ENCODE results near the gene DHDH. TPM values are rescaled to one million over a fixed set of nuclear protein-coding genes. Genes with fewer than 3 reads are reported as not detected.
A peak's percentile ranks its signal among the peaks of the same experiment; 100 is the strongest.

The DHDH gene
- total RNA-seq, 1 experiment from 2014 or later: not detected

- no peak for DNase-seq (ENCODE audit: low read depth)
These were observed 33.2 kb downstream of the DHDH start for GRCh38 chr19:48966541-48967345.

DNA sequence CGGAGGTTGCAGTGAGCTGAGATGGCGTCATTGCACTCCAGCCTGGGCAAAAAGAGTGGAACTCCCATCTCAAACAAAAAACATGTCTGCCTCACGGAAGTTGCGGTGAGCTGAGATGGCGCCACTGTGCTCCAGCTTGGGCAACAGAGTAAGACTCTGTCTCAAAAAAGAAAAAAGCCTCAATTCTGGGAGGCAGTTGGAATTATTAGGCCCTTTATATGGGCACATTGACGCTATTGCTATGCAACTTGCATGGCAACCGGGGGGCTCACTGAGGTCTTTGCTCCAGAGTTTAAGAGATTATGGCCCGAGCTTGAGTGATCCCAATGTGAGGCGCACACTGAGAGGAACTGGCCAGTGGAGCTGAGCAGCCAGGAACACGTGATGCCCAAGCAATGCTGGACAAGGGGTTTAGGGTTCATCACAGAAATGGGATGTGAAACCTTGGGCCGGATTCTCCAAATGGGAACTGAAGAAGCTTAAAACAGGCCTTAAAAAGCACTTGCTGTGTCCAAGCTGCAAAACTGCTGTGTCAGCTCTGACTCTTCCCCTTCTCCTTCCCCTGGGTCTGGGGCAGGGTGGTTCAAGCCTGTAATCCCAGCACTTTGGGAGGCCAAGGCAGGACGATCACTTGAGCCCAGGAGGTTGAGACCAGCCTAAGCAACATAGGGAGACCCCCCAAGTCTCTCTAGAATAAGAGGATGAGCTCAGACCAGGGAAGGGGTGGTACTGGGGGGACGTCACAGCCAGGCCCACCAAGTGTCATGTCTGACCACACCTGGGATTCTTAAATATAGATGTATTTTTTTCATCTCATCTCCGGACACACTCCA, 34.1 kb downstream of the DHDH start:
- DNase-seq (ENCODE audit: low read depth): no peak

DNA sequence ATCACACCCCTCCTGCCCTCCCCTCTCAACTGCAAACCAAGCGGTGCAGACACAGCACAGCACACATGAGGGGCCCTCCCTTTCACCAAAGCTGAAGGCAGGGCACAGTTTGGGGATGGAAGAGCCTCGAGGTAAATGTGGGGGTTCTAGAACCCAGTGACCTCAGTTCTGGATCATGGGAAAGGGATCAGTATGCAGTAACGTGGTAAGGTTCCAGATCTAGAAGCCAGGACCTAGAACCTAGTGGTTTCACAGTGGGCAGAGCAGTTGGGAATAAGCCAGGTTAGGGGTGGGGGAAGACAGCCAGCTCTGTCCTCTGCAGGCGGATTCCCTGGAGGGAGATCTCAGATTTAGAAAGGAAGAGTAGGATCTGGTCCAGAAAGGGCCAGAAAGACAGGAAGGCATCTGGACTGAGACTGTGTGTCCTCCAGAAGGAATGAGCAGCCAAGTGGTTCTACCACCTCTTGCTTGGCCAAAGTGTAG, 34.7 kb downstream of the DHDH start:
- no peak for DNase-seq (ENCODE audit: low read depth)

GRCh38 chr19:48968813-48969218, 35.3 kb downstream of the DHDH start:
- no peak for DNase-seq (ENCODE audit: low read depth)

- DNase-seq (ENCODE audit: low read depth): peak; percentile 37
These were observed 36.0 kb downstream of the DHDH start for GRCh38 chr19:48969276-48970138.

DNA sequence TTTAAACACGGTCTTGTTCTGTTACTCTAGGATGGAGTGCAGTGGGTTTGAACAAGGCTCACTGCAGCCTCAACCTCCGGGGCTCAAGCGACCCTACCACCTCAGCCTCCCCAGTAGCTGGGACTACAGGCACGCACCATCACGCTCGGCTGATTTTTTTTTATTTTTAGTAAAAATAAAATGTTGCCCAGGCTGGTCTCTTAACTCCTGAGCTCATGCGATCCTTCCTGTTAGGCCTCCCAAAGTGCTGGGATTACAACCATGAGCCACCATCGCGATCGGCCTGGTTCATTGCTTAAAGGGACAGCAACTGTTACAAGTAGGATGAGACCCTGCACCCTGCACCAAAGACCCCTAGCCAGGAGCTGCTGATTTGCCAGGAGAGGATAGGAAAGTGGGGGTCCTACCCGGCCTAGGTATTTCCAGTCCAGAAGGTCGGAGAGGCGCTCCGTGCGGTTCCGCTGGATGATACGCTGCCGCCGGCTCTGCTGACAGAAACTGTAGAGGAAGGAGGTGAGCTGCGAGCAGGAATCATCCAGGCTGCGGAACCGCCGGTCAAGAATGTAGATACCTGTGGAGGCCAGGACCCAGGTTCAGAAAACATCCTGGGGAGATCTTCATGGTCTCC, 36.8 kb downstream of the DHDH start:
- no peak for DNase-seq (ENCODE audit: low read depth)

GRCh38 chr19:48970923-48971395, 37.5 kb downstream of the DHDH start:
- DNase-seq (ENCODE audit: low read depth): peak; percentile 81

DNA sequence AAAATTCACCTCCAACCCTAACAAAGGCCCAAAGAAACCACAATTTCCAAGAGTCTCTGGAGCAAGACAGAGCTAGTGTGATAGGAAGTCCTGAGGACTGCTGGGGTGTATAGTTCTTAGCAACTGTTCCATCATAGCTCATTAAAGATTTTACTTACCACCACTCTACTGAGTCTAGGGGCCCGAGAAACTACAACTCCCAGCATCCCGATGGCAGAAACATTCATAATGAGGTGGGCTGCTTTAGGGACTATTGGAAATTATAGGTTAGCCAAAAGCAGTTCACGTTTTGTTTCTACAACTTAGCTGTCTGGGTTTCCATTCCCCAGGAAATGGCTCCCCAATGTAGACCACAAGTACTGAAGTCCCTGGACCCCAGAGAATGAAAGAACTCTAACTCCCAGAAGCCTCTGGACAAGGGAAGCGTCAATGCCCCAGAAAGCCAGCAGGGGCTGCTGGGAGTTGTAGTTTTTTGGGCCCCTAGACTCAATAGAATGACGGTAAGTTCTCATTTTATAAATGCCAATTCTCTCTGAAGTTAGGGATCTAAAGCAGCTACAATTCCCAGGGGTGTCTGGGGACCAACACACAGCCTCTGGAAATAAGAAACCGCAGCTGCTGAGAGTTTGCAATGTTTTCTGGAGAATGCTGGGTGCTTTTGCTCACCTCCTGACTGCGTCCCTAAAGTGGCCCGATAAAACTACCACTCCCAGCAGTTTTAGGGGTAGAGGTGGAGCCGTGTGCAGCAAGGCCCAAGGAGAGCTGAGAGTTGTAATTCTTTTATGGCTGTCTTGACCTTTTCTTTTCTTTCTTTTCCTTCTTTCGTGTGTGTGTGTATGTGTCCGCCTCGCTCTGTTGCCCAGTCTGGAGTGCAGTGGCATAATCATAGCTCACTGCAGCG, 42.7 kb downstream of the DHDH start:
- no peak for DNase-seq (ENCODE audit: low read depth)

DNA sequence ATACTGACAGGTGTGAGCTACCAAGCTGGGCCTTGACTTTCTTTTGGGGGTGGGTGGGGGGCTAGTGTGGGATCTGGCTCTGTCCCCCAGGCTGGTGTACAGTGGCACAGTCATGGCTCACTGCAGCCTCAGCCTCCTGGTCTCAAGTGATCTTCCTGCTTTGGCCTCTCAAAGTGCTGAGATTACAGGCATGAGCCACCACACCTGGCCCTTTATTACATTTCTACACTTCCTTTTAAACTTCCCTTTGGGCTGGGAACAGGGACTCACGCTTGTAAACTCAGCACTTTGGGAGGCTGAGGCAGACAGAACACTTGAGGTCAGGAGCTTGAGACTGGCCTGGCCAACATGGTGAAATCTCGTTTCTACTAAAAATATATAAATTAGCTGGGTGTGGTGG, 43.6 kb downstream of the DHDH start:
- no peak for DNase-seq (ENCODE audit: low read depth)

GRCh38 chr19:48982280-48982679, 48.8 kb downstream of the DHDH start:
- DNase-seq (ENCODE audit: low read depth): no peak

GRCh38 chr19:48985711-48986110, 52.2 kb downstream of the DHDH start:
- no peak for DNase-seq (ENCODE audit: low read depth)

DNA sequence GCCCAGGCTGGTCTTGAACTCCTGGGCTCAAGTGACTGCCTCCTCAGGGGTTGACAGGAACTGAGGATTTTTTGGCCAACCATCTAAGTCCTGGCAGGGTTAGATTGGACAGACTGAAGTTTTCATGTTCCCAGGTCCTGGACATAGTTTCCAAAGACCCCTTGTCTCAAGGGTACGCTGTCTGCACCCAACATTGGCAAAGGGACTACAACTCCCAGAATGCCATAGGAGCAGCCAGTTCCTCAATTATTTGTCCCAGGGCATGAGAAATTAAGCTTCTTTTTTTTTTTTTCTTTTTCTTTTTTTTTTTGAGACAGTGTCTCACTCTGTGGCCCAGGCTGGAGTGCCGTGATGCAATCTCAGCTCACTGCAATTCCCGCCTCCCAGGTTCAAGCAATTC, 52.7 kb downstream of the DHDH start:
- DNase-seq (ENCODE audit: low read depth): no peak

DNA sequence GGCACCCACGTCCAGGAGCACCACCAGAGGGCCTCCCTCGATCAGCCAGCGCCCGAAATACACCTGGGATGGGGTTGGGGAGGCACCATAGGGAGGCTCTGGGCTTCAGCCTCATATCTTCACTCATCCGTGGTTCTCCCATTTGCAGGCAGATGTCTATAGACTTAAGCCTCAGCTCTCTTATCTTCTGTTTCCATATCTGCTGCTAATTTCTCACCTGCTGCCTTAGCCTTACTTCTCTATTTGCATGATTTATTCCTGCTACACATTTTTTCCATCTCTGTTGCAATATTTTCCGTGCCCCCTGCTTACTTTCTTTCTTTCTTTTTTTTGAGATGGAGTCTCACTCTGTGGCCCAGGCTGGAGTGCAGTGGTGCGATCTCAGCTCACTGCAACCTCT, 53.8 kb downstream of the DHDH start:
- no peak for DNase-seq (ENCODE audit: low read depth)

- no peak for DNase-seq (ENCODE audit: low read depth)
These were observed 54.8 kb downstream of the DHDH start for GRCh38 chr19:48988286-48988685.

DNA sequence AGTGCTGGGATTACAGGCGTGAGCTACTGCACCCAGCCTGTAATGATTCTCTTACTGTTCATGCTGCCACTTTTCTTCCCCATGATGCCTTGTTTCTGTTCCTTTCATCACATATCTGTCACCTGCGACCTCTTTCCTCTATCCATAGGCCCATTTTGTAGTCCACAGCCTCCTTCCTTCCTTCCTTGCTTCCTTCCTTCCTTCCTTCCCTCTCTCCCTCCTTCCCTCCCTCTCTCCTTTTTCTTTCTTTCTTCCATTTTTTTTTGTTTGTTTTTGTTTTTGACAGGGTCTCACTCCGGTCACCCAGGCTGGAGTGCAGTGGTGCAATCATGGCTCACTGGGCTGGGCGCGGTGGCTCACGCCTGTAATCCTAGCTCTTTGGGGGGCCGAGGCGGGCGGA, 55.4 kb downstream of the DHDH start:
- no peak for DNase-seq (ENCODE audit: low read depth)

GRCh38 chr19:48989701-48990291, 56.3 kb downstream of the DHDH start:
- no peak for DNase-seq (ENCODE audit: low read depth)

- no peak for DNase-seq (ENCODE audit: low read depth)
These were observed 56.9 kb downstream of the DHDH start for GRCh38 chr19:48990400-48990799.

DNA sequence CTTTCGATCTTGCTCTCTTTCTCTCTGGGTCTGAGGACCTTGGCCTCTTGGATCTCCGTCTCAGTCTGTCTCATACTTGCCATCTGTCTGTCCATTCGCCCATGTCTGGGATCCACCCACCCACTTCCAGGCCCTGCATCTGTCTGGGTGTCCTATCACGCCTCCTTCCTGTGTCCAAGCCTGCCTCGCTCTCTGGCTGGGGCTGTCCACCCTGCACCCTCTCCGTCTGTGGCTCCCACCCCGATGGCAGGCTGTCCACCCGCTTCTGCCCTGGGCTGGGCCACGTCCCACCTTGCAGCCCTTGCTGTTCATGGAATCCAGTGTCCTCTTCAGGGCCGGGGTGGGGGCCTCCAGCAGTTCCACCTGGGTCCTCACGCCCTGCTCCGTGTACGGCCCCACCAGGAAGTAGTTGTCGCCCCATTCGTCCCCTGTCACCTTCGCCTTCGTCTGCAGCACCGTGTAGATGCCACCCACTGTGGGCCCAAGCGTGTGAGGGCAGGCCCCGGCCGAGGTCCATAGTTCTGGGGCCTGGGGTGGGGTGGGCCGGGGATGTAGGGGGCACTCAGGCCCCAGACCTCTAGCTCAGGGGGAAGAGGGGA, 57.6 kb downstream of the DHDH start:
- no peak for DNase-seq (ENCODE audit: low read depth)

- peak; percentile 85 for DNase-seq (ENCODE audit: low read depth)
These were observed 58.5 kb downstream of the DHDH start for GRCh38 chr19:48991873-48992580.

All from Daoy (cell line).